ENCODE measurements around the gene ABCG1. TPM values are rescaled to one million over a fixed set of nuclear protein-coding genes. Genes with fewer than 3 reads are reported as not detected.

ABCG1 gene
- total RNA-seq, 4 donors from 2014 or later, result 3.4 to 43.3 (median 10.3) TPM

- peaks cover 0 to 12% (median 9%) of the 10 kb centered on the region in 3 donors for H3K27me3 ChIP-seq
- H3K36me3 ChIP-seq, result no peaks in the 10 kb centered on the region
- no peaks in the 10 kb centered on the region for H3K9me3 ChIP-seq
- intact Hi-C loops (cut with DNase I; ENCODE audit: low total_unique reads) (no loop called here), in situ Hi-C loops (cut with MboI; ENCODE audit: low sequenced_read_pairs in 4 of 4) (loop anchor here in 1 of 4 donors (25.0 kb wide), 1 partner anchor 500 kb away; no protein-coding TSS in a partner anchor)
- TF ChIP-seq POLR2A (IDR thresholded peaks at IDR 0.05) (no peak), CTCF (IDR thresholded peaks at IDR 0.05 in 4 of 5, conservative IDR thresholded peaks at IDR 0.05 in 1 of 5) (no peak)
- ATAC-seq, result no peak
- DNase-seq, result no peak
- H3K4me1 ChIP-seq, result peaks cover 0 to 5% of the 10 kb centered on the region in 2 donors
- no peak overlapping the region for H3K27ac ChIP-seq
- H3K4me3 ChIP-seq, result no peak overlapping the region
These were observed 93.7 kb downstream of the ABCG1 start for GRCh38 chr21:42312626-42313104.

GRCh38 chr21:42313501-42313969 is 94.6 kb downstream of the ABCG1 start:
- Histone ChIP-seq H3K4me1 (peaks cover 0 to 5% of the 10 kb centered on the region in 2 donors), H3K27ac (no peak overlapping the region), H3K36me3 (no peaks in the 10 kb centered on the region), H3K4me3 (no peak overlapping the region), H3K9me3 (no peaks in the 10 kb centered on the region), H3K27me3 (peaks cover 0 to 5% (median 4%) of the 10 kb centered on the region in 3 donors)
- DNase-seq, result no peak
- ATAC-seq, result no peak
- in situ Hi-C loops (cut with MboI; ENCODE audit: low sequenced_read_pairs in 4 of 4), result loop anchor here in 1 of 4 donors (25.0 kb wide), 1 partner anchor 499 kb away; no protein-coding TSS in a partner anchor
- TF ChIP-seq CTCF (IDR thresholded peaks at IDR 0.05 in 4 of 5, conservative IDR thresholded peaks at IDR 0.05 in 1 of 5) (no peak), POLR2A (IDR thresholded peaks at IDR 0.05) (no peak)
- intact Hi-C loops (cut with DNase I; ENCODE audit: low total_unique reads), result no loop called here

GRCh38 chr21:42314616-42315295 is 95.8 kb downstream of the ABCG1 start:
- in situ Hi-C loops (cut with MboI; ENCODE audit: low sequenced_read_pairs in 4 of 4) (loop anchor here in 1 of 4 donors (25.0 kb wide), 1 partner anchor 498 kb away; no protein-coding TSS in a partner anchor), intact Hi-C loops (cut with DNase I; ENCODE audit: low total_unique reads) (no loop called here)
- ATAC-seq (no peak), DNase-seq (no peak)
- no peak overlapping the region for H3K4me3 ChIP-seq
- TF ChIP-seq CTCF (IDR thresholded peaks at IDR 0.05 in 4 of 5, conservative IDR thresholded peaks at IDR 0.05 in 1 of 5), result no peak
- TF ChIP-seq POLR2A (IDR thresholded peaks at IDR 0.05), result no peak
- H3K27me3 ChIP-seq, result no peaks in the 10 kb centered on the region
- no peaks in the 10 kb centered on the region for H3K36me3 ChIP-seq
- peaks cover 0 to 3% of the 10 kb centered on the region in 2 donors for H3K4me1 ChIP-seq
- H3K27ac ChIP-seq, result no peak overlapping the region
- no peaks in the 10 kb centered on the region for H3K9me3 ChIP-seq

GRCh38 chr21:42315296-42315891 is 96.5 kb downstream of the ABCG1 start, which contains the start of gene TFF3:
Gene TFF3 (minus strand): TSS chr21:42315409. CDS start chr21:42315374, 35 bp downstream.
- TF ChIP-seq CTCF (IDR thresholded peaks at IDR 0.05 in 4 of 5, conservative IDR thresholded peaks at IDR 0.05 in 1 of 5) (no peak), POLR2A (IDR thresholded peaks at IDR 0.05) (no peak)
- Histone ChIP-seq H3K27me3 (no peaks in the 10 kb centered on the region), H3K4me1 (peaks cover 0 to 3% of the 10 kb centered on the region in 2 donors), H3K4me3 (no peak within 1 kb of the TSS), H3K27ac (no peak within 1 kb of the TSS), H3K9me3 (no peaks in the 10 kb centered on the region), H3K36me3 (no peaks in the 10 kb centered on the region)
- intact Hi-C loops (cut with DNase I; ENCODE audit: low total_unique reads) (no loop called here), in situ Hi-C loops (cut with MboI; ENCODE audit: low sequenced_read_pairs in 4 of 4) (loop anchor here in 1 of 4 donors (25.0 kb wide), 1 partner anchor 497 kb away; no protein-coding TSS in a partner anchor)
- DNase-seq (no peak), ATAC-seq (no peak)
